ENCODE results near the gene RPL15.
"Not testable (repeated sequence)": the region's sequence is repeated elsewhere in the genome, so short reads cannot be mapped to it uniquely, and the experiment has no call there.

DNA sequence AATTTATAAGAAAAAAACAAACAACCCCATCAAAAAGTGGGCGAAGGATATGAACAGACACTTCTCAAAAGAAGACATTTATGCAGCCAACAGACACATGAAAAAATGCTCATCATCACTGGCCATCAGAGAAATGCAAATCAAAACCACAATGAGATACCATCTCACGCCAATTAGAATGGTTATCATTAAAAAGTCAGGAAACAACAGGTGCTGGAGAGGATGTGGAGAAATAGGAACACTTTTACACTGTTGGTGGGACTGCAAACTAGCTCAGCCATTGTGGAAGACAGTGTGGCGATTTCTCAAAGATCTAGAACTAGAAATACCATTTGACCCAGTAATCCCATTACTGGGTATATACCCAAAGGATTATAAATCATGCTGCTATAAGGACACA, 4.6 kb upstream of the RPL15 start:
- TF ChIP-seq, protein P1, sequence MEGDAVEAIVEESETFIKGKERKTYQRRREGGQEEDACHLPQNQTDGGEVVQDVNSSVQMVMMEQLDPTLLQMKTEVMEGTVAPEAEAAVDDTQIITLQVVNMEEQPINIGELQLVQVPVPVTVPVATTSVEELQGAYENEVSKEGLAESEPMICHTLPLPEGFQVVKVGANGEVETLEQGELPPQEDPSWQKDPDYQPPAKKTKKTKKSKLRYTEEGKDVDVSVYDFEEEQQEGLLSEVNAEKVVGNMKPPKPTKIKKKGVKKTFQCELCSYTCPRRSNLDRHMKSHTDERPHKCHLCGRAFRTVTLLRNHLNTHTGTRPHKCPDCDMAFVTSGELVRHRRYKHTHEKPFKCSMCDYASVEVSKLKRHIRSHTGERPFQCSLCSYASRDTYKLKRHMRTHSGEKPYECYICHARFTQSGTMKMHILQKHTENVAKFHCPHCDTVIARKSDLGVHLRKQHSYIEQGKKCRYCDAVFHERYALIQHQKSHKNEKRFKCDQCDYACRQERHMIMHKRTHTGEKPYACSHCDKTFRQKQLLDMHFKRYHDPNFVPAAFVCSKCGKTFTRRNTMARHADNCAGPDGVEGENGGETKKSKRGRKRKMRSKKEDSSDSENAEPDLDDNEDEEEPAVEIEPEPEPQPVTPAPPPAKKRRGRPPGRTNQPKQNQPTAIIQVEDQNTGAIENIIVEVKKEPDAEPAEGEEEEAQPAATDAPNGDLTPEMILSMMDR (optimal IDR thresholded peaks at IDR 0.05 in 1 of 3, IDR thresholded peaks at IDR 0.05 in 1 of 3, conservative IDR thresholded peaks at IDR 0.05 in 1 of 3; ENCODE audit: extremely low read depth in 1 of 3, insufficient read depth in 2 of 3, low read length in 3 of 3) = not testable (repeated sequence)
- not testable (repeated sequence) for TF ChIP-seq EZH2 (IDR thresholded peaks at IDR 0.05; ENCODE audit: low read length)
